Breast epithelium (tissue), 4 donors: ENCODE results near the gene STING1. TPM values are rescaled to one million over a fixed set of nuclear protein-coding genes. Genes with fewer than 3 reads are reported as not detected.
A peak's percentile ranks its signal among the peaks of the same experiment; 100 is the strongest.
"Not testable (repeated sequence)": the region's sequence is repeated elsewhere in the genome, so short reads cannot be mapped to it uniquely, and the experiment has no call there.

Experiments used
- DNase-seq, 2 donors: peaks; one replicate each; pipeline ENCODE4 v3.0.0-alpha.2; 2019; ENCODE audit warnings: low spot score in 2 of 2
- H3K27ac ChIP-seq, 2 donors: fragments of 200-600 bp; sonication (generic) in 1 of 2; one replicate each; pipeline ENCODE4 v1.5.1; 2016 to 2019; ENCODE audit warnings: mild to moderate bottlenecking in 1 of 2
- H3K27me3 ChIP-seq, 2 donors: fragments of 200-600 bp; sonication (generic) in 1 of 2; one replicate each; pipeline versions ENCODE4 v1.5.1 to v1.6.0; 2017 to 2019; ENCODE audit warnings: control low read depth in 1 of 2, mild to moderate bottlenecking in 1 of 2
- H3K36me3 ChIP-seq: fragments of 200-600 bp; one replicate; pipeline ENCODE4 v1.5.1; 2019
- H3K4me1 ChIP-seq, 2 donors: fragments of 200-600 bp; sonication (generic); one replicate each; pipeline ENCODE4 v1.5.1; 2016 to 2019; ENCODE audit warnings: control low read depth in 1 of 2
- H3K4me3 ChIP-seq, 3 donors: fragments of 200-600 bp; sonication (generic); 1 replicate in 2 of 3; 2 replicates in 1 of 3; pipeline ENCODE4 v1.5.1; 2016 to 2019; ENCODE audit warnings: mild to moderate bottlenecking in 3 of 3, moderate library complexity in 2 of 3
- H3K9me3 ChIP-seq, 2 donors: fragments of 200-600 bp; sonication (generic) in 1 of 2; one replicate each; pipeline ENCODE4 v1.5.1; 2016 to 2019; ENCODE audit warnings: control low read depth in 1 of 2
- POLR2A ChIP-seq: fragments of 450-650 bp; IDR thresholded peaks from one replicate; pipeline ENCODE4 v1.6.1; 2016; ENCODE audit warnings: antibody characterized with exemption, mild to moderate bottlenecking, moderate library complexity
- POLR2AphosphoS5 ChIP-seq, 3 donors: sonication (generic); formaldehyde crosslinking; IDR thresholded peaks; one replicate each; pipeline ENCODE4 v1.6.1; 2017; ENCODE audit warnings: antibody characterized with exemption in 3 of 3
- intact Hi-C: fragments of 100-400 bp; cut with DNase I; formaldehyde crosslinking; loops from one replicate; pipeline ENCODE4 v1.15.1; 2023; ENCODE audit warnings: low total_unique reads
- total RNA-seq, 3 donors: library from RNA; depleted of rRNA; stranded (reverse); fragments of >200 nt; gene quantifications; one replicate each; pipeline ENCODE4 v1.1.0, GENCODE V29; 2016
- TF ChIP-seq, protein P1 (sequence below), 3 donors: fragments of 450-650 bp; IDR thresholded peaks; one replicate each; pipeline ENCODE4 v1.5.1; 2016 to 2017; ENCODE audit warnings: antibody characterized with exemption in 3 of 3, mild to moderate bottlenecking in 3 of 3, moderate library complexity in 3 of 3

Gene STING1
- total RNA-seq, 3 donors from 2014 or later = 22.0 to 47.9 (median 39.0) TPM

DNA sequence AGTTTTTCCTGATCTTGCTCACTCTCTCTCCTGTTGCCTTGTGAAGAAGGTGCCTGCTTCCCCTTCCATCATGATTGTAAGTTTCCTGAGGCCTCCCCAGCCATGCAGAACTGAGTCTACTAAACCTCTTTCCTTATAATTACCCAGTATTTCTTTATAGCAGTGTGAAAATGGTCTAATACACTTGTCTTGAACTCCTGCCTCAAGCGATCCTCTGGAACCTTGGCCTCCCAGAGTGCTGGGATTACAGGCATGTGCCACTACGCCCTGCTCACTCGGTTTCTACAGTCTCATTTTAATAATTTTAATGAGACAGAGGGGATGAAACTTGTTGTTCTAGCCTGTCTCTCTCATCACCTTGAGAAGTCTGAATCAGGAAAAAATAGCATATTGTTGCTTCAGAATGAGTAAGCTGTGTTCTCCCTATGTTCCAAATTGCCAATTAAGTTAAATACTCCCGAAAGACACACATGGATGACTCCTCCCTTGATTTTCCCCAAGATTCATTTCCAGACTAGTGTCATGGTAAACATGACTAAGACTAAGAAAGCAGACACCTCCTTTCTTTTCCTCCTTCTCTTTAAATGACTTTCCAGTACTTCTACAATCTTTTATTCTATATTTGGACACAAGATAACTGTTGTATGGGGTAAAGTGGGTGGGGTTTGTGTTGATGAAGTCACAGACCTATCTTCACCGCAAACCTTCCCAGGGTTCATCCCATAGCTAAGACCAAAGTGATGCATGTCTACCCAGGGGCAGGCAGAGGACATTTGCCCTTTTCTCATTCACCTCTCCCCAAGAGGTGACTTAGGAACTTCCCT, 35.4 kb downstream of the STING1 start:
- H3K27me3 ChIP-seq = no peaks in the 10 kb centered on the region
- H3K4me3 ChIP-seq = no peak overlapping the region
- TF ChIP-seq POLR2A = no peak
- TF ChIP-seq, protein P1, sequence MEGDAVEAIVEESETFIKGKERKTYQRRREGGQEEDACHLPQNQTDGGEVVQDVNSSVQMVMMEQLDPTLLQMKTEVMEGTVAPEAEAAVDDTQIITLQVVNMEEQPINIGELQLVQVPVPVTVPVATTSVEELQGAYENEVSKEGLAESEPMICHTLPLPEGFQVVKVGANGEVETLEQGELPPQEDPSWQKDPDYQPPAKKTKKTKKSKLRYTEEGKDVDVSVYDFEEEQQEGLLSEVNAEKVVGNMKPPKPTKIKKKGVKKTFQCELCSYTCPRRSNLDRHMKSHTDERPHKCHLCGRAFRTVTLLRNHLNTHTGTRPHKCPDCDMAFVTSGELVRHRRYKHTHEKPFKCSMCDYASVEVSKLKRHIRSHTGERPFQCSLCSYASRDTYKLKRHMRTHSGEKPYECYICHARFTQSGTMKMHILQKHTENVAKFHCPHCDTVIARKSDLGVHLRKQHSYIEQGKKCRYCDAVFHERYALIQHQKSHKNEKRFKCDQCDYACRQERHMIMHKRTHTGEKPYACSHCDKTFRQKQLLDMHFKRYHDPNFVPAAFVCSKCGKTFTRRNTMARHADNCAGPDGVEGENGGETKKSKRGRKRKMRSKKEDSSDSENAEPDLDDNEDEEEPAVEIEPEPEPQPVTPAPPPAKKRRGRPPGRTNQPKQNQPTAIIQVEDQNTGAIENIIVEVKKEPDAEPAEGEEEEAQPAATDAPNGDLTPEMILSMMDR (IDR thresholded peaks at IDR 0.05) = no peak
- no peak for TF ChIP-seq POLR2AphosphoS5 (IDR thresholded peaks at IDR 0.05)
- intact Hi-C loops = no loop called here
- no peaks in the 10 kb centered on the region for H3K36me3 ChIP-seq
- H3K9me3 ChIP-seq = no peaks in the 10 kb centered on the region
- H3K27ac ChIP-seq = no peak overlapping the region
- no peak for DNase-seq
- no peaks in the 10 kb centered on the region for H3K4me1 ChIP-seq

GRCh38 chr5:139445325-139446170, 37.0 kb downstream of the STING1 start:
- Histone ChIP-seq H3K4me3 (no peak overlapping the region), H3K36me3 (no peaks in the 10 kb centered on the region), H3K27ac (peak overlapping the region; percentile 35 to 69), H3K27me3 (no peaks in the 10 kb centered on the region), H3K4me1 (no peaks in the 10 kb centered on the region), H3K9me3 (no peaks in the 10 kb centered on the region)
- intact Hi-C loops = no loop called here
- no peak for TF ChIP-seq POLR2AphosphoS5 (IDR thresholded peaks at IDR 0.05)
- no peak for TF ChIP-seq POLR2A
- TF ChIP-seq, protein P1 (IDR thresholded peaks at IDR 0.05) = no peak
- peak in 1 of 2 donors; percentile 53 for DNase-seq

GRCh38 chr5:139443831-139444453, 38.6 kb downstream of the STING1 start:
- H3K36me3 ChIP-seq = no peaks in the 10 kb centered on the region
- no peaks in the 10 kb centered on the region for H3K27me3 ChIP-seq
- TF ChIP-seq, protein P1 (IDR thresholded peaks at IDR 0.05) = no peak
- no peak for TF ChIP-seq POLR2A
- no peak for TF ChIP-seq POLR2AphosphoS5 (IDR thresholded peaks at IDR 0.05)
- no peaks in the 10 kb centered on the region for H3K9me3 ChIP-seq
- intact Hi-C loops = no loop called here
- DNase-seq = no peak
- no peak overlapping the region for H3K27ac ChIP-seq
- no peaks in the 10 kb centered on the region for H3K4me1 ChIP-seq
- no peak overlapping the region for H3K4me3 ChIP-seq

GRCh38 chr5:139440416-139440815, 42.1 kb downstream of the STING1 start:
- DNase-seq, H3K27me3 ChIP-seq, H3K9me3 ChIP-seq, H3K27ac ChIP-seq, H3K4me1 ChIP-seq, intact Hi-C loops, H3K36me3 ChIP-seq, H3K4me3 ChIP-seq: not testable (repeated sequence)

- peak; percentile 79 to 91 for DNase-seq
- no peak for TF ChIP-seq POLR2A
- TF ChIP-seq, protein P1 (IDR thresholded peaks at IDR 0.05) = no peak
- TF ChIP-seq POLR2AphosphoS5 (IDR thresholded peaks at IDR 0.05) = peak; percentile 69 to 75 (median 70)
- H3K9me3 ChIP-seq = no peaks in the 10 kb centered on the region
- peak within 1 kb of the TSS; percentile 82 to 88 (median 85) for H3K4me3 ChIP-seq
- intact Hi-C loops = no loop called here
- H3K4me1 ChIP-seq = no peaks in the 10 kb centered on the region
- H3K27me3 ChIP-seq = no peaks in the 10 kb centered on the region
- peak within 1 kb of the TSS; percentile 97 for H3K27ac ChIP-seq
- no peaks in the 10 kb centered on the region for H3K36me3 ChIP-seq
Observed at GRCh38 chr5:139439013-139439903, 43.3 kb downstream of the STING1 start, which contains the start of gene DNAJC18. Gene DNAJC18, minus strand, starts transcription at chr5:139439525. Its CDS starts 80 bp downstream, at chr5:139439445.
